K562 (cell line): ENCODE measurements around the gene GABRA1.

ENCODE experiments used
- EP300 ChIP-seq: IDR thresholded peaks from 2 replicates; pipeline ENCODE4 v1.6.1; 2012; ENCODE audit warnings: low read length, improper control_type of control experiment
- GABPA ChIP-seq: fragments of 200-800 bp; sonication (Bioruptor generic); conservative IDR thresholded peaks from 2 replicates; pipeline ENCODE4 v1.6.1; 2016; ENCODE audit warnings: low read depth, missing genetic modification characterization, missing compliant biosample characterization
- POLR2A ChIP-seq: fragments of 450-650 bp; conservative IDR thresholded peaks from 2 replicates; pipeline ENCODE4 v1.6.1; 2016
- POLR2AphosphoS5 ChIP-seq: IDR thresholded peaks from 2 replicates; pipeline ENCODE4 v1.6.1; 2011; ENCODE audit warnings: mild to moderate bottlenecking, low read depth, low read length, moderate library complexity; ENCODE audit not compliant: control insufficient read depth, insufficient read depth
- RAD21 ChIP-seq, 2 experiments: fragments of 250-450 bp in 1 of 2; fragments of 450-650 bp in 1 of 2; sonication (Bioruptor Pico) in 1 of 2; formaldehyde crosslinking in 1 of 2; IDR thresholded peaks in 1 of 2; conservative IDR thresholded peaks in 1 of 2; 2 replicates each; pipeline versions ENCODE4 v1.4.0 to v1.8.0; 2020 to 2022; ENCODE audit warnings: mild to moderate bottlenecking in 2 of 2, moderate library complexity in 1 of 2
- SMARCA4 ChIP-seq: fragments of 450-650 bp; IDR thresholded peaks from 2 replicates; pipeline ENCODE4 v1.6.1; 2016
- SMC3 ChIP-seq: conservative IDR thresholded peaks from 2 replicates; pipeline ENCODE4 v1.6.1; 2011; ENCODE audit warnings: low read depth, low read length, improper control_type of control experiment; ENCODE audit not compliant: insufficient read depth
- SP1 ChIP-seq: sonication (generic); formaldehyde crosslinking; IDR thresholded peaks from 2 replicates; pipeline ENCODE4 v1.8.1; 2022; ENCODE audit warnings: mild to moderate bottlenecking, missing genetic modification reagents
- YBX1 ChIP-seq: fragments of 450-650 bp; IDR thresholded peaks from 2 replicates; pipeline ENCODE4 v1.7.1; 2016; ENCODE audit warnings: mild to moderate bottlenecking
- TF ChIP-seq, protein P1 (sequence below), 3 experiments: IDR thresholded peaks in 2 of 3; conservative IDR thresholded peaks in 1 of 3; 2 replicates each; pipeline ENCODE4 v1.5.1; 2011 to 2012; ENCODE audit warnings: low read length in 3 of 3, mild to moderate bottlenecking in 3 of 3, control low read depth in 2 of 3, improper control_type of control experiment in 1 of 3, inconsistent platforms in 1 of 3, low read depth in 1 of 3, mixed read lengths in 1 of 3, moderate library complexity in 1 of 3; ENCODE audit not compliant: insufficient read depth in 2 of 3
- TF ChIP-seq, protein P2 (sequence below): fragments of 450-650 bp; IDR thresholded peaks from 2 replicates; pipeline ENCODE4 v1.7.0; 2016; ENCODE audit warnings: borderline replicate concordance
- TF ChIP-seq, protein P3 (sequence below): sonication (generic); formaldehyde crosslinking; IDR thresholded peaks from 2 replicates; pipeline ENCODE4 v1.8.0; 2022; ENCODE audit warnings: mild to moderate bottlenecking, low read depth, missing genetic modification reagents
- TF ChIP-seq, protein P4 (sequence below): sonication (generic); formaldehyde crosslinking; IDR thresholded peaks from 2 replicates; pipeline ENCODE4 v1.8.1; 2023; ENCODE audit warnings: mild to moderate bottlenecking, missing genetic modification reagents
- TF ChIP-seq, protein P5 (sequence below): conservative IDR thresholded peaks from 2 replicates; pipeline ENCODE4 v1.6.1; 2011; ENCODE audit warnings: low read depth, mild to moderate bottlenecking, low read length; ENCODE audit not compliant: control insufficient read depth

DNA sequence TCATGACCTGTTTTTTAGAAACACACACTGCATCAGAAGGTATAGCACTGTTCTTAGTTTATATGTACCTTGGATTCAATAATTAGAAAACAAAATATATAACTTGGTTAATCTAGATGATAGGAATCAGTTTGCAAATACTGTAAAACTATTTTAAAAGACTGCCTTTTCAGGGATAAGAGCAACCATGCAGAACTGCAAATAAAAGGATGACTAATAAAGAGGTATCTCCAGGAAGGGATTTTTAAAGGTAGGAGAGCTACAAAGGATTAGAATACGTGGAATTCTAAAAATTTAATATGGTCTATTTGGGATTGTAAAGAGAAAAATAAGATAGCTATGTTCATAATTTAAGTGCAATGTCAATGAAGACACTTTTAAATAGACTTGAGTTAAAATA lies 9.4 kb downstream of the GABRA1 start:
- TF ChIP-seq RAD21 (CRISPR knock-in tag; conservative IDR thresholded peaks at IDR 0.05 in 1 of 2, IDR thresholded peaks at IDR 0.05 in 1 of 2) (no peak), SP1 (CRISPR knock-in tag) (no peak), POLR2A (no peak), YBX1 (no peak), SMC3 (no peak), GABPA (tag) (no peak), EP300 (no peak), POLR2AphosphoS5 (no peak), SMARCA4 (no peak)
- TF ChIP-seq, protein P1, sequence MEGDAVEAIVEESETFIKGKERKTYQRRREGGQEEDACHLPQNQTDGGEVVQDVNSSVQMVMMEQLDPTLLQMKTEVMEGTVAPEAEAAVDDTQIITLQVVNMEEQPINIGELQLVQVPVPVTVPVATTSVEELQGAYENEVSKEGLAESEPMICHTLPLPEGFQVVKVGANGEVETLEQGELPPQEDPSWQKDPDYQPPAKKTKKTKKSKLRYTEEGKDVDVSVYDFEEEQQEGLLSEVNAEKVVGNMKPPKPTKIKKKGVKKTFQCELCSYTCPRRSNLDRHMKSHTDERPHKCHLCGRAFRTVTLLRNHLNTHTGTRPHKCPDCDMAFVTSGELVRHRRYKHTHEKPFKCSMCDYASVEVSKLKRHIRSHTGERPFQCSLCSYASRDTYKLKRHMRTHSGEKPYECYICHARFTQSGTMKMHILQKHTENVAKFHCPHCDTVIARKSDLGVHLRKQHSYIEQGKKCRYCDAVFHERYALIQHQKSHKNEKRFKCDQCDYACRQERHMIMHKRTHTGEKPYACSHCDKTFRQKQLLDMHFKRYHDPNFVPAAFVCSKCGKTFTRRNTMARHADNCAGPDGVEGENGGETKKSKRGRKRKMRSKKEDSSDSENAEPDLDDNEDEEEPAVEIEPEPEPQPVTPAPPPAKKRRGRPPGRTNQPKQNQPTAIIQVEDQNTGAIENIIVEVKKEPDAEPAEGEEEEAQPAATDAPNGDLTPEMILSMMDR (IDR thresholded peaks at IDR 0.05 in 2 of 3, conservative IDR thresholded peaks at IDR 0.05 in 1 of 3; ENCODE audit: insufficient read depth in 2 of 3, low read depth in 1 of 3, low read length in 3 of 3), result no peak
- TF ChIP-seq, protein P2, sequence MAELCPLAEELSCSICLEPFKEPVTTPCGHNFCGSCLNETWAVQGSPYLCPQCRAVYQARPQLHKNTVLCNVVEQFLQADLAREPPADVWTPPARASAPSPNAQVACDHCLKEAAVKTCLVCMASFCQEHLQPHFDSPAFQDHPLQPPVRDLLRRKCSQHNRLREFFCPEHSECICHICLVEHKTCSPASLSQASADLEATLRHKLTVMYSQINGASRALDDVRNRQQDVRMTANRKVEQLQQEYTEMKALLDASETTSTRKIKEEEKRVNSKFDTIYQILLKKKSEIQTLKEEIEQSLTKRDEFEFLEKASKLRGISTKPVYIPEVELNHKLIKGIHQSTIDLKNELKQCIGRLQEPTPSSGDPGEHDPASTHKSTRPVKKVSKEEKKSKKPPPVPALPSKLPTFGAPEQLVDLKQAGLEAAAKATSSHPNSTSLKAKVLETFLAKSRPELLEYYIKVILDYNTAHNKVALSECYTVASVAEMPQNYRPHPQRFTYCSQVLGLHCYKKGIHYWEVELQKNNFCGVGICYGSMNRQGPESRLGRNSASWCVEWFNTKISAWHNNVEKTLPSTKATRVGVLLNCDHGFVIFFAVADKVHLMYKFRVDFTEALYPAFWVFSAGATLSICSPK, result no peak
- TF ChIP-seq, protein P3, sequence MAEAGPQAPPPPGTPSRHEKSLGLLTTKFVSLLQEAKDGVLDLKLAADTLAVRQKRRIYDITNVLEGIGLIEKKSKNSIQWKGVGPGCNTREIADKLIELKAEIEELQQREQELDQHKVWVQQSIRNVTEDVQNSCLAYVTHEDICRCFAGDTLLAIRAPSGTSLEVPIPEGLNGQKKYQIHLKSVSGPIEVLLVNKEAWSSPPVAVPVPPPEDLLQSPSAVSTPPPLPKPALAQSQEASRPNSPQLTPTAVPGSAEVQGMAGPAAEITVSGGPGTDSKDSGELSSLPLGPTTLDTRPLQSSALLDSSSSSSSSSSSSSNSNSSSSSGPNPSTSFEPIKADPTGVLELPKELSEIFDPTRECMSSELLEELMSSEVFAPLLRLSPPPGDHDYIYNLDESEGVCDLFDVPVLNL (CRISPR knock-in tag), result no peak
- TF ChIP-seq, protein P4, sequence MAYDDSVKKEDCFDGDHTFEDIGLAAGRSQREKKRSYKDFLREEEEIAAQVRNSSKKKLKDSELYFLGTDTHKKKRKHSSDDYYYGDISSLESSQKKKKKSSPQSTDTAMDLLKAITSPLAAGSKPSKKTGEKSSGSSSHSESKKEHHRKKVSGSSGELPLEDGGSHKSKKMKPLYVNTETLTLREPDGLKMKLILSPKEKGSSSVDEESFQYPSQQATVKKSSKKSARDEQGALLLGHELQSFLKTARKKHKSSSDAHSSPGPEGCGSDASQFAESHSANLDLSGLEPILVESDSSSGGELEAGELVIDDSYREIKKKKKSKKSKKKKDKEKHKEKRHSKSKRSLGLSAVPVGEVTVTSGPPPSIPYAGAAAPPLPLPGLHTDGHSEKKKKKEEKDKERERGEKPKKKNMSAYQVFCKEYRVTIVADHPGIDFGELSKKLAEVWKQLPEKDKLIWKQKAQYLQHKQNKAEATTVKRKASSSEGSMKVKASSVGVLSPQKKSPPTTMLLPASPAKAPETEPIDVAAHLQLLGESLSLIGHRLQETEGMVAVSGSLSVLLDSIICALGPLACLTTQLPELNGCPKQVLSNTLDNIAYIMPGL (CRISPR knock-in tag), result no peak
- TF ChIP-seq, protein P5, sequence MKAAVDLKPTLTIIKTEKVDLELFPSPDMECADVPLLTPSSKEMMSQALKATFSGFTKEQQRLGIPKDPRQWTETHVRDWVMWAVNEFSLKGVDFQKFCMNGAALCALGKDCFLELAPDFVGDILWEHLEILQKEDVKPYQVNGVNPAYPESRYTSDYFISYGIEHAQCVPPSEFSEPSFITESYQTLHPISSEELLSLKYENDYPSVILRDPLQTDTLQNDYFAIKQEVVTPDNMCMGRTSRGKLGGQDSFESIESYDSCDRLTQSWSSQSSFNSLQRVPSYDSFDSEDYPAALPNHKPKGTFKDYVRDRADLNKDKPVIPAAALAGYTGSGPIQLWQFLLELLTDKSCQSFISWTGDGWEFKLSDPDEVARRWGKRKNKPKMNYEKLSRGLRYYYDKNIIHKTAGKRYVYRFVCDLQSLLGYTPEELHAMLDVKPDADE, result no peak
